ENCODE measurements around the gene ARSJ. TPM values are rescaled to one million over a fixed set of nuclear protein-coding genes. Genes with fewer than 3 reads are reported as not detected.

Gene ARSJ
- total RNA-seq, 1 donor from 2014 or later: 3.1 TPM

DNA sequence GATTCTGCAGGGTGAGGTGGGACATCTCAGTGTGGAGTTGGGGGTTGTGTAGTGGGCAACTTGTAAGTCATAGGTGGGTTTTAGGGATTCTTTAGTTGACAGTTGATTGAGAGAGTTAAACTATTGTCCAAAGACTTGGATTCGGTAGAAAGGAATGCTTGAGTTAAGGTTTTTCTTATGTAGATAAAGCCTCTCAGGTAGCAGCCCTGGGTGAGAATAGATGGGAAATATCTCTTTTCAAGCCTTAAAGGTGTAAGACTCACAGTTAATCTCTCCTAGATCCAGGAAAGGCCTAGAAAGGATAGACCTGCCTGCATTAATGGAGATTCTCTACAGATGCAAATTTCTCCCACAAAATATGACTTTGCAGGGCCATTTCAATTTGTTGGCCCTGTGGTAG lies 108.4 kb downstream of the ARSJ start:
- H3K27ac Mint-ChIP-seq: no peak overlapping the region
- peaks cover 4% of the 10 kb centered on the region for H3K9me3 Mint-ChIP-seq
- no peak for DNase-seq (ENCODE audit: low spot score in 2 of 2, unreplicated experiment in 2 of 2)
- peaks cover 16% of the 10 kb centered on the region for H3K4me1 Mint-ChIP-seq
- no peaks in the 10 kb centered on the region for H3K36me3 Mint-ChIP-seq
- no peak overlapping the region for H3K4me3 Mint-ChIP-seq
- TF ChIP-seq, protein P1, sequence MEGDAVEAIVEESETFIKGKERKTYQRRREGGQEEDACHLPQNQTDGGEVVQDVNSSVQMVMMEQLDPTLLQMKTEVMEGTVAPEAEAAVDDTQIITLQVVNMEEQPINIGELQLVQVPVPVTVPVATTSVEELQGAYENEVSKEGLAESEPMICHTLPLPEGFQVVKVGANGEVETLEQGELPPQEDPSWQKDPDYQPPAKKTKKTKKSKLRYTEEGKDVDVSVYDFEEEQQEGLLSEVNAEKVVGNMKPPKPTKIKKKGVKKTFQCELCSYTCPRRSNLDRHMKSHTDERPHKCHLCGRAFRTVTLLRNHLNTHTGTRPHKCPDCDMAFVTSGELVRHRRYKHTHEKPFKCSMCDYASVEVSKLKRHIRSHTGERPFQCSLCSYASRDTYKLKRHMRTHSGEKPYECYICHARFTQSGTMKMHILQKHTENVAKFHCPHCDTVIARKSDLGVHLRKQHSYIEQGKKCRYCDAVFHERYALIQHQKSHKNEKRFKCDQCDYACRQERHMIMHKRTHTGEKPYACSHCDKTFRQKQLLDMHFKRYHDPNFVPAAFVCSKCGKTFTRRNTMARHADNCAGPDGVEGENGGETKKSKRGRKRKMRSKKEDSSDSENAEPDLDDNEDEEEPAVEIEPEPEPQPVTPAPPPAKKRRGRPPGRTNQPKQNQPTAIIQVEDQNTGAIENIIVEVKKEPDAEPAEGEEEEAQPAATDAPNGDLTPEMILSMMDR (IDR thresholded peaks at IDR 0.05; ENCODE audit: unreplicated experiment): no peak
- H3K27me3 Mint-ChIP-seq (ENCODE audit: low read depth): no peaks in the 10 kb centered on the region

- DNase-seq (ENCODE audit: low spot score in 2 of 2, unreplicated experiment in 2 of 2): no peak
- Mint-ChIP-seq H3K27me3 (ENCODE audit: low read depth) (no peaks in the 10 kb centered on the region), H3K4me1 (peaks cover 16% of the 10 kb centered on the region), H3K36me3 (no peaks in the 10 kb centered on the region), H3K27ac (no peak overlapping the region), H3K4me3 (no peak overlapping the region), H3K9me3 (peaks cover 4% of the 10 kb centered on the region)
- TF ChIP-seq, protein P1 (IDR thresholded peaks at IDR 0.05; ENCODE audit: unreplicated experiment): no peak
Observed at GRCh38 chr4:113869743-113870375, 109.6 kb downstream of the ARSJ start.

DNA sequence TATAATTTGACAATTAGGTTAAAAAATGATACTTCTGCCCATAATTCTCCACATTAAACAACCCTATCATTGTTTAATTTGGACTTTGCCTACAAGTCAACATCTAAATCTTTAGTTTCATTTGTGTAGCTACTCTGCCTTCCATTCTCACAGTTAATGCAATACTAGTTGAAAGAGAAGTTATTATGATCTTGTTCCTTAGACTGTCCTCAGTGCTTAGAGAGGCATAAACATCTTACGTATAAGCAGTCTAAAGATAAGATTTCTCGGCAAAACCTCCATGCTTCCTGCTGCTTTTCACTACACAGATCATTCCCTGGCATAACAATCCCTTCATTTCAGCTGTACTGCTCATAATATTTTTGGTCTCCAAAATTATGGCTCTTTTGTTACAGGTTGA lies 112.8 kb downstream of the ARSJ start:
- no peaks in the 10 kb centered on the region for H3K27me3 Mint-ChIP-seq (ENCODE audit: low read depth)
- no peaks in the 10 kb centered on the region for H3K4me1 Mint-ChIP-seq
- no peak for DNase-seq (ENCODE audit: low spot score in 2 of 2, unreplicated experiment in 2 of 2)
- H3K36me3 Mint-ChIP-seq: no peaks in the 10 kb centered on the region
- H3K9me3 Mint-ChIP-seq: peaks cover 7% of the 10 kb centered on the region
- H3K27ac Mint-ChIP-seq: no peak overlapping the region
- TF ChIP-seq, protein P1 (IDR thresholded peaks at IDR 0.05; ENCODE audit: unreplicated experiment): no peak
- H3K4me3 Mint-ChIP-seq: no peak overlapping the region

DNA sequence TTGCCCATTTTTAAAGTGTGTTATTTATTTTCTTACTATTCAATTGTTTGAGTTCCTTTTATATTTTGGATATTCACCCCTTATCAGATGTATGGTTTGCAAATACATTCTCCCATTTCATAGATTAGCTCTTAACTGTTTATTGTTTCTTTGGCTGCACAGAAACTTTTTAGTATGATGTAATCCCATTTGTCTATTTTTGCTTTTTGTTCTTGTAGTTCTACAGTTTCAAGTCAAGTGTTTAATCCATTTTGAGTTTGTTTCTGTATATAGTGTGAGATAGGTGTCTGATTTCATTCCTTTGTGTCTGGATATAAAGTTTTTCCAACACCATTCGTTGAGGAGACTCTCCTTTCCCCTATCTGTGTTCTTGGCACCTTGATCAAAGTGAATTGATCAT lies 120.5 kb downstream of the ARSJ start:
- no peak for DNase-seq (ENCODE audit: low spot score in 2 of 2, unreplicated experiment in 2 of 2)
- TF ChIP-seq, protein P1 (IDR thresholded peaks at IDR 0.05; ENCODE audit: unreplicated experiment): no peak
- Mint-ChIP-seq H3K9me3 (peaks cover 9% of the 10 kb centered on the region), H3K27ac (no peak overlapping the region), H3K4me3 (no peak overlapping the region), H3K27me3 (ENCODE audit: low read depth) (no peaks in the 10 kb centered on the region), H3K36me3 (no peaks in the 10 kb centered on the region), H3K4me1 (no peaks in the 10 kb centered on the region)

DNA sequence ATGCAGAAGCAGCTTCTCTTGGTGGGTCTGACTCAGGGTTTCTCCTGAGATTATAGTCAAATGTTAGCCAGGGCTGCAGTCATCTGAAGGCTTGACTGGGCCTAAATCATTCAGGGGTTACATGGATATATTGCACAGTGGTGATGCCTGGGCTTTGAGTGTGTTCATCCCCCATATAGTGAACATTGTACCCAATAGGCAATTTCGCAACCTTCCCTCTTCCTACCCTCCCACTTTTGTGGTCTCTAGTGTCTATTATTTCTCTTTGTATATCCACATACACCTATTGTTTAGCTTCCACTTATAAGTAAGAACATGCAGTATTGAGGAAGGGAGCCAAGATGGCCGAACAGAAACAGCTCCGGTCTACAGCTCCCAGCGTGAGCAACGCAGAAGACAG lies 127.6 kb downstream of the ARSJ start:
- DNase-seq (ENCODE audit: low spot score in 2 of 2, unreplicated experiment in 2 of 2): no peak
- no peak overlapping the region for H3K4me3 Mint-ChIP-seq
- no peaks in the 10 kb centered on the region for H3K4me1 Mint-ChIP-seq
- peaks cover 5% of the 10 kb centered on the region for H3K9me3 Mint-ChIP-seq
- no peaks in the 10 kb centered on the region for H3K36me3 Mint-ChIP-seq
- no peak overlapping the region for H3K27ac Mint-ChIP-seq
- H3K27me3 Mint-ChIP-seq (ENCODE audit: low read depth): no peaks in the 10 kb centered on the region
- TF ChIP-seq, protein P1 (IDR thresholded peaks at IDR 0.05; ENCODE audit: unreplicated experiment): no peak

Other genes with a start within 250 kb of the ARSJ start
- gene CAMK2D, start 217.9 kb downstream of the ARSJ start, total RNA-seq: 31.7 to 35.1 TPM (median 33.9 TPM) in 3 replicates

All from mesothelial cell of epicardium (in vitro differentiated cells).